ENCODE measurements around the gene MRPL40.

Gene MRPL40

DNA sequence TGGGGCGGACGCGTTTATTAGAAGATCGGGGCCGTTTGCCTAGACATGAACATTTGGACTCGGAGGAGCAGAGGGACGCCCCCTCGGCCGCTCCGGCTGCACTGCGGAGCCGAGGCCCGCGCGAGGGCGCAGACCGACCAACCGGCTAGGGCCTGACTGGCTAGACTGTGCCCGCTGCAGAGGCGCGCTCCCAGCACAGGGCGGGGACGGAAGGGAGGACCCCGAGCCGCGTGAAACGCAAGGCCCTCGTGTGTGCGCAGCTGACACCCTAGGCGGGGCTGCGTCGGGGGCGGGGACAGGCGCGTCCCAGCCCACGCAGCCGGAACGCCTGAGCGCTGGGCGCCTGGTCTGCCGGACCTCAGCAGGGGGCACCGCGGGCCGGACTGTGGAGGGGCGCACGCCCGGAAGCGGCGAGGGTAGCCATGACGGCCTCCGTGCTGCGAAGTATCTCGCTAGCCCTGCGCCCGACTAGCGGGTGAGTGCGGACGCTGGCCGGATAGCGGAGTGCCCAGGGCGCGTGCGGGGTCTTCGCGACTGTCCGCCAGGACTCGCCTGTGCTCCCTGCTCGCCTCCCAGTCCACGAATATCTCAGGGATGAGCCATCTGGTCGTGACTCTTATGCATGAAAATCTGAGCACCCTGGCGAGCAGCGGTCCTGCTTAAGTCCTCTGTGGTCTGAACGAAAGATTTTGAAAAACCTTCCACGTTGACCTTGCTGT lies at the start of gene MRPL40:
Gene MRPL40, plus strand, starts transcription at position 413 of the 719 bp plus-strand sequence. Its CDS starts 10 bp downstream, at position 423.
- Mint-ChIP-seq H3K27me3 (no peaks in the 10 kb centered on the region), H3K9me3 (ENCODE audit: low read depth) (no peaks in the 10 kb centered on the region), H3K4me3 (peak within 1 kb of the TSS; percentile 93), H3K4me1 (ENCODE audit: low read depth) (peaks cover 43% of the 10 kb centered on the region), H3K36me3 (no peaks in the 10 kb centered on the region), H3K27ac (peak within 1 kb of the TSS; percentile 94)

DNA sequence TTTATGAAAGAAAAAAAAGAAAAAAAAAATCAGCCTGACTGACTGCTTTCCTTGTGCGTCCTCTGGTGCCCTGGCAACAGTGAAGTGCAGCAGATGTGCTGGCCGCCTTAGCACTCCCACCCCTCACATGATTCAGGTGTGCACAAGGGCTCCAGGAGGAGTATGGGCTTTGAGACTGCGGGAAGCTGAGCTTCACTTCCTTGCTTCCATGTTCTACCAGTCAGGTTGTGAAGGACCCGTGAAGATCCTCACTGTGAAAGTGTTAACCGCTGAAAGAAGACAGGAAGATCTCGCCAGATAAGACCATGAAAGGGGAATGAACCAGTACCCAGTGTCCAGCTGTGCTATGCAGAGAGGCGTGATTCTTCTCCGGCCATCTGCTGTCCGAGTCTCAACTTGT lies 49.1 kb upstream of the MRPL40 start:
- H3K4me3 Mint-ChIP-seq = no peak overlapping the region
- H3K4me1 Mint-ChIP-seq (ENCODE audit: low read depth) = no peaks in the 10 kb centered on the region
- H3K9me3 Mint-ChIP-seq (ENCODE audit: low read depth) = no peaks in the 10 kb centered on the region
- peaks cover 6% of the 10 kb centered on the region for H3K36me3 Mint-ChIP-seq
- H3K27ac Mint-ChIP-seq = no peak overlapping the region
- H3K27me3 Mint-ChIP-seq = no peaks in the 10 kb centered on the region

DNA sequence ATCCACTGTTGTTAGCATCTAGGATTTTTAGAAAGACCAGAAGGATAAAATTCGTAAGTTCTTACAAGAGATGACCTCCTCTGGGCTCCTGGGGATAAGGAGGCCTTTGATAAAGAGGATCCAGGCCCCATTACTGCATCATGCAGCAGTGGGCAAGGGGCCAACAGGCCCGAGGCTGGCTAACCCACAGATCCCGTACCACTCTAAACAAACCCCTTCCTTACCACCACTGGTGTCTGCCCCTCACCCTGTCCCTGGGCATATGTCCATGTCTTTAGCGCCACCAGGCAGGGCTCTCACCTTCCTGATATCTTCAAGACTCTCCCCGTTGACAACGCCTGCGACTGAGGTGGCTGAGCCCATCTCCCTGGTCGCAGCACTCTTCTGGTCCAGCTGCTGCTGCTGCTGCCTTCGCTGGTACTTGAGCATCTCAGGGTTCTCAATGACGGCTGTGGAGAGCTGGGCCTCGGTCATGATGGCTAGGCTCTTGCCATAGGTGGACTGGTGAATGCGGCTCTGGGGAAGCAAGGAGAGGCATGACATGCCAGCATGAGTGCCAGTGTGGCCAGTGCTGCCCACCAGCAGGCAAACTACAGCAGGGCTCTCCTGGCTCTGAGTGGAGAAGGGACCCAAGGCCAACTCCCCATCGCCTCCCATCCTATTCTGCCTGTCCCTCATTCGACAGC lies 47.0 kb upstream of the MRPL40 start:
- peaks cover 6% of the 10 kb centered on the region for H3K36me3 Mint-ChIP-seq
- no peaks in the 10 kb centered on the region for H3K9me3 Mint-ChIP-seq (ENCODE audit: low read depth)
- no peaks in the 10 kb centered on the region for H3K27me3 Mint-ChIP-seq
- no peak overlapping the region for H3K4me3 Mint-ChIP-seq
- H3K4me1 Mint-ChIP-seq (ENCODE audit: low read depth) = no peaks in the 10 kb centered on the region
- no peak overlapping the region for H3K27ac Mint-ChIP-seq

DNA sequence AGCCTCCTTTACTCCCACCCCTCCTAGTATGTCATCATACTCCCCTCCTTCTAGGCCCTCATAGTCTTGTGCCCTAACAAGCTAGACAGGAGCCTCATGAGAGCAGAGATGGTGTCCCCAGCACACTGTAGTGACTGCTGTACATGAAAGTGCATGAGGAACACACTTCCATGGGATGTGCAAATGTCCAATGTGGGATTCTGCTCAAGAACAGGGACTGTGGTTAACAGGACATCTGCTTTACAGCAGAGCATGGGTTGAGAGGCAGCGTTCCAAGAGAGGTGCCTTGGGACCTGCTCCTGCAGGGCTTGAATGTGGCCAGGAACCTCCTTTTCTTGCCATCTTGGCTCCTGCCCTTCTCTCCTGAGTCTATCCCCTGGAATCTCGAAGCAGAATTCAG lies 46.1 kb upstream of the MRPL40 start:
- Mint-ChIP-seq H3K36me3 (peaks cover 9% of the 10 kb centered on the region), H3K27me3 (no peaks in the 10 kb centered on the region), H3K4me1 (ENCODE audit: low read depth) (no peaks in the 10 kb centered on the region), H3K9me3 (ENCODE audit: low read depth) (no peaks in the 10 kb centered on the region), H3K27ac (no peak overlapping the region), H3K4me3 (no peak overlapping the region)

DNA sequence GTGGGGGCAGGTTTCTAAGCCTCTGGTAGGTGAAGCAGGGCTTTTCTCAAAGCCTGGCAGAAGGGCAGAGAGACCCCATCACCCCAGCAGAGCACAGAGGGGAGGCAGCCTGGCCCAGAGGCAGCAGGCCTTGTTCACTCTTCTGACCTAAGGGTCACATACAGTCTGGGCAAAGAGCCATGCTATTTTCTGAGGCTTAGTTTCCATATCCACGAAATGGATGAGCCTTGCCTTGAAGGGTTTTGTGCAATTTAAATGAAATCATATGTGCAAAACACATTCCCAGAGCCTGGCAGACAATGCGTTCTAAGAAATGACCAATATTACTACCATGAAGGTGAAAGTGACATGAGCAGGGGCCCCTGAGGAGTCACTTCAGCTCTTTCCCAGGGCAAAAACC lies 45.3 kb upstream of the MRPL40 start:
- Mint-ChIP-seq H3K27ac (no peak overlapping the region), H3K4me3 (no peak overlapping the region), H3K36me3 (peaks cover 9% of the 10 kb centered on the region), H3K9me3 (ENCODE audit: low read depth) (no peaks in the 10 kb centered on the region), H3K27me3 (no peaks in the 10 kb centered on the region), H3K4me1 (ENCODE audit: low read depth) (no peaks in the 10 kb centered on the region)

DNA sequence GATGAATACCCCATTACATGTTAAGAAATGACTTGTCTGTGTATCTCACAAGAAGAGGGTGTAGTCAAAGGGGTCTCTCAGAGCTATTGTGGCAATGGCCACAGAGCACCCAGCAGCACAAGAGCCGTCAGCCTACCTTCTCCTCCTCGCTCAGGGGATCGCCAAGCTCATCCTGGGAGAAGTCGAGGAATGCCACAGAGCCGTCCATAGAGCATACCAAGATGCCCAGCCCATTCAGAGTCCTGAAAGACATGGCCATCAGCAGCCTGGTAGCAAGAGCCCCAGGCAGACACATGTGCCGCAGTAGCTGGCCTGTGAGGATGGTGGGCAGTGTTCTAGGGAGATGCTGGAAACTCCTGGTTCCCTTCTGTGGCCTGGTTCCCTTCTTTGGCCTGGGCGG lies 44.8 kb upstream of the MRPL40 start:
- Mint-ChIP-seq H3K9me3 (ENCODE audit: low read depth) (no peaks in the 10 kb centered on the region), H3K27ac (no peak overlapping the region), H3K36me3 (peaks cover 9% of the 10 kb centered on the region), H3K4me3 (no peak overlapping the region), H3K4me1 (ENCODE audit: low read depth) (no peaks in the 10 kb centered on the region), H3K27me3 (no peaks in the 10 kb centered on the region)

DNA sequence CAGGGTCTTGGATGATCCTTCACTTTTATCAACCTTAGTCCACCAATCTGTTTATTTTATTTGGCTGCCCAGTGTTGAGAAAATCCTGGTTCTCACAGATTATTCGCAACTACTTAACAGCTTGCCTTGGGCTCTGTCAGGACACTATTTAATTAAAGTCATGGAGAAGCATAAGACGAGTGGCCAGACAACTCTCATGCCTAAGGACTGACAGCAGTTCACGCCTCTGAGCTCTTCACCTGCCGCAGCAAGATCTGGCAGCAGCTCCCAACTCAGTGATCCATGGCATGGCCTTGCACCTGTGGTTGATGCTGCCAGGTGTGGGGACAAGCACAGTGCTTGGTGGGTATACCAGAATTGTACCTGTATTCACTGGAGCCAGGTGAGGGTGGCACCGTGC lies 38.6 kb upstream of the MRPL40 start:
- H3K4me1 Mint-ChIP-seq (ENCODE audit: low read depth) = no peaks in the 10 kb centered on the region
- no peak overlapping the region for H3K4me3 Mint-ChIP-seq
- H3K36me3 Mint-ChIP-seq = peaks cover 7% of the 10 kb centered on the region
- no peak overlapping the region for H3K27ac Mint-ChIP-seq
- H3K9me3 Mint-ChIP-seq (ENCODE audit: low read depth) = no peaks in the 10 kb centered on the region
- H3K27me3 Mint-ChIP-seq = no peaks in the 10 kb centered on the region

DNA sequence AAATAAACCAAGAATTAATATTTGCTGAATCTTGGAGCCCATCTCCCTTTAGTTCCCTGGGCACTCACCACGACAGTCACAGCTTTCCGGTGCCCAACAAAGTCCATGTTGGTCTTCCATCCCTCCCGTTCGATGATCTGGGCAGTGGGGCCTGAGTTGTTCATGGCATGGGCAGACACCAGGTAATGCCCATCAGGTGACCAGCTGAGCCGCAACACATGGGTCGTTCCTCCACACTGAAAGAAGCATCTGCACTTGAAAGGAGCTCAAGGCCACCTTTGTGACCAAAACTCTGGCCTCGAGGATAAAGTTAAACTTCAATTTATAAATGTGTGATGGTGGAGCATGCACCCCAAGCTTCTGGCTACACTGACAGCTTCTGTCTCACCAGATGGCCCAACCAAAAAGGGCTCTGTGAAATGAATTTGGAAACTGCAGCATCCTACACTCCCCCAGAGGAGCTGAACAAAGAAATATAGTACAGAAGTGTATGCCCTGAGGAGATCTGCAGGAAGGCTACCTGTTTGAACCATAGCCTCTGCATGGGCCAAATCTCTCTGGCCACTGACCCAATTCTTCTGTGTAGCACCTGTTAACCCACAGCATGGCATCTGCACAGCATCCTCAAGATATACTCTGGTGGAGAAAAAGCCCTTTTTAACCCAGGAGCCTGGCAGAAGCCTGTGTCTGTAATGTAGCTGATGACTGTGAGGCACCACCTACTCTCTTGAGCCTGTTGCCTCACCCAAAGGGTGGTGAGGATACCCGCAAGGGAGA lies 37.9 kb upstream of the MRPL40 start:
- Mint-ChIP-seq H3K36me3 (peaks cover 7% of the 10 kb centered on the region), H3K4me3 (no peak overlapping the region), H3K27ac (no peak overlapping the region), H3K4me1 (ENCODE audit: low read depth) (no peaks in the 10 kb centered on the region), H3K27me3 (no peaks in the 10 kb centered on the region), H3K9me3 (ENCODE audit: low read depth) (no peaks in the 10 kb centered on the region)

DNA sequence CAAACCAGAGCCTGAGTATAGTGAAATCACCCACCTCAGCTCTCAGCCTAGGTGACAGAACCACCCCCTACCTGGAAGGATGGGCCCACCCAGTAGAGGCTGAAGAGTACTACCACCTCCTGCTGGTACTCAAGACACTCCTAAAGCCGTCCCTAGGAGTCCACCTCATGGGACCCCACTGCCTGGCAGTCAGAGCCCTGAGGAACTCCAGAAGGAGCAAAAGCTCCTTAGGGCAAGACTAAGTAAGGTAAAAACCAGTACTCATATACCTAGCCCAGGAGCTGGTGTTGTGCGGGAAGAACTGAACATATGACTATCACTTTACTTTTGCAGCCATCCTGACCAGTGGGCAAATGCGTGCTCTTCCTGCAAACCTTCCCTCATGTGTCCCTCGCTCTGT lies 37.1 kb upstream of the MRPL40 start:
- H3K27ac Mint-ChIP-seq = no peak overlapping the region
- peaks cover 7% of the 10 kb centered on the region for H3K36me3 Mint-ChIP-seq
- H3K27me3 Mint-ChIP-seq = no peaks in the 10 kb centered on the region

DNA sequence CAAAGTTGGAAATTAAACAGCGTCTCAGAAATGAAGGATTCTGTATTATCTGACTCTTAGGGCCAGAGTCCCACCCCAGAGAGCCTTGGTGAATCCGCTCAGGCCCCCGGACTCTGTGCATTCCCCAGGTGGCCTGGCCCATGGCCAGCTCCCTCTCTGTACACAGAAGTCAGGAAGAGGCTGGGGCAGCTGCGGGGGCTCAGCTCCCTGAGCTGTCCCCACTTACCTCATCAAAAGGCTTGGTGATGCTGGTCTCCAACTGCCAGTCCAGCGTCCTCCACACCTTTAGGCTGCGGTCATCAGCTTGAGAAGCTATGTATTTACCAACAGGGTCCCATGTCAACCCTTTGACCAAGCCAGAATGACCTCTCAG lies 35.8 kb upstream of the MRPL40 start:
- Mint-ChIP-seq H3K4me3 (no peak overlapping the region), H3K27ac (no peak overlapping the region), H3K9me3 (ENCODE audit: low read depth) (no peaks in the 10 kb centered on the region), H3K27me3 (no peaks in the 10 kb centered on the region), H3K4me1 (ENCODE audit: low read depth) (no peaks in the 10 kb centered on the region), H3K36me3 (peaks cover 14% of the 10 kb centered on the region)

More for the DNA sequence above, 37.1 kb upstream of the MRPL40 start:
- Mint-ChIP-seq H3K4me3 (no peak overlapping the region), H3K4me1 (ENCODE audit: low read depth) (no peaks in the 10 kb centered on the region), H3K9me3 (ENCODE audit: low read depth) (no peaks in the 10 kb centered on the region)

DNA sequence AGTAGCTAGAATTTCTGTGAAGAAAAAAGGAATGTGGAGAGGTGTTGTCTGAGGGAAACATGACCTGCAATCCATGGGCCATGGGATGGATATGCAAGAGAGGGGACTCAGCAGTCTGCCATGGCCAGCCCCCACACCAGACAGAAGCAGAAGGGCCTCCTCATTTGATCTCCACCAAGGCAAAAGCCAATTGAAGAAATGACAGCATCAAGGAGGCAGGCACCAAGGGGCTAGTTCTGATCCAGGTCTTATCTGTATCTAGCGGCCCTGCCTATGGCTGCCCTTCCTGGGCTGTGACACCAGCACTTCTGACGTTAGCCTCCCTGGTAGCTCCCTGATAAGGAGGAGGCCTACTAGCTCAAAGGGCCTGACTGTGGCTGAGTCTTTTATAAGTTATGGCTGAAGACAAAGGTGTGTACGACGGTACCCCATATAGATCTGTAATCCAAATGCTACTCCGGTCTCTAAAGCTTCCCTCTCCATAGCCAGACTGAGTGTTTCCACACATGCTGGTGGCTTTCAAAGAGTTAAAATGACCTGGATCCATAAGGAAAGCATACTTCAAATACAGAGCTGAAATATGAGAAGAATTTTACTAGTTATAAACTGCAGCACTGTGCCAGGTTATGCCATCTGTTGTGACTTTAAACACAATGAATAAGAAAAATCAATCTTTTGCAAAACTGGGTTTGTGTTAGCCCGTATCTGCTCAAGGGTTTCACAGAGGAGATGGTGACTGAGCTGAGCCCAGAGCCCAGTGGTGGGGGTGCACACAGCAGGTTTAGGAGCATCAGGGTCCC lies 35.2 kb upstream of the MRPL40 start:
- no peaks in the 10 kb centered on the region for H3K4me1 Mint-ChIP-seq (ENCODE audit: low read depth)
- no peaks in the 10 kb centered on the region for H3K27me3 Mint-ChIP-seq
- no peak overlapping the region for H3K4me3 Mint-ChIP-seq
- H3K36me3 Mint-ChIP-seq = peaks cover 16% of the 10 kb centered on the region
- H3K9me3 Mint-ChIP-seq (ENCODE audit: low read depth) = no peaks in the 10 kb centered on the region
- no peak overlapping the region for H3K27ac Mint-ChIP-seq

DNA sequence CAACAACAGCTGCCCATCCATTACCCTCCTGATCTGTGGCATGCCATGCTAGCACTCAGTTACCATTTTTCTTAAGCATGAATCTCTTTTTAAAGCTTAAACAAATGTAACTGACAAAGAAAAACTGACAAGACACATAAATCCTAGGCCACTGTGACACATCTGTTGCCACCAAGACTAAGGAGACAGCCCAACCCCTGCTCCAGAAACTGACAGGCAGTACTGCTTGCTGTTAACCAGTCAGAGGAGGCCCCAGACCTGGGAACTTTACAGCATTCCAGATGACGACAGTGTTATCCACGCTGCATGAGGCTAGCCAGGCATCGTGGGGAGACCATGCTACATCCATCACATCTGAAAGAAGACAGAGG lies 34.6 kb upstream of the MRPL40 start:
- no peak overlapping the region for H3K4me3 Mint-ChIP-seq
- peaks cover 16% of the 10 kb centered on the region for H3K36me3 Mint-ChIP-seq
- no peaks in the 10 kb centered on the region for H3K9me3 Mint-ChIP-seq (ENCODE audit: low read depth)
- H3K4me1 Mint-ChIP-seq (ENCODE audit: low read depth) = no peaks in the 10 kb centered on the region
- H3K27ac Mint-ChIP-seq = no peak overlapping the region
- H3K27me3 Mint-ChIP-seq = no peaks in the 10 kb centered on the region

DNA sequence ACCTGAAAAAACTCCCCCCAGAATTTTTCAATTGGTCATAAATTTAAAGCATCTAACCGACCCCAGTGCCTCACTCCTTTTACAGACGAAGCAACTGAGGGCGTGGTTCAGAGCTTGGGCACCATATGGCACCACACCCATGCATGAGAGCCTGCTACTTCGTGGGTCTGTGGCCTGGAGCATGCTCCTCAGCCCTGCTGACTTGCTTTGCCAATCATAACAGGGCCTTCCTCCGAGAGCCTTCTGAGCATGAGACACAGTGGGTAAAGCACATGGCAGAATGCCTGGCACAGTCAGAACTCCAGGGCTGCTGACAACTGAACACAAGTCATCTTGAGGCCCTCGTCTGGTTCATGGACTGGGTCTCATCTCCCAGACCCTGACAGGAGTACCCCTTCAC lies 34.1 kb upstream of the MRPL40 start:
- H3K4me3 Mint-ChIP-seq = no peak overlapping the region
- no peaks in the 10 kb centered on the region for H3K4me1 Mint-ChIP-seq (ENCODE audit: low read depth)
- H3K36me3 Mint-ChIP-seq = peaks cover 16% of the 10 kb centered on the region
- H3K27me3 Mint-ChIP-seq = no peaks in the 10 kb centered on the region
- no peaks in the 10 kb centered on the region for H3K9me3 Mint-ChIP-seq (ENCODE audit: low read depth)
- H3K27ac Mint-ChIP-seq = no peak overlapping the region

DNA sequence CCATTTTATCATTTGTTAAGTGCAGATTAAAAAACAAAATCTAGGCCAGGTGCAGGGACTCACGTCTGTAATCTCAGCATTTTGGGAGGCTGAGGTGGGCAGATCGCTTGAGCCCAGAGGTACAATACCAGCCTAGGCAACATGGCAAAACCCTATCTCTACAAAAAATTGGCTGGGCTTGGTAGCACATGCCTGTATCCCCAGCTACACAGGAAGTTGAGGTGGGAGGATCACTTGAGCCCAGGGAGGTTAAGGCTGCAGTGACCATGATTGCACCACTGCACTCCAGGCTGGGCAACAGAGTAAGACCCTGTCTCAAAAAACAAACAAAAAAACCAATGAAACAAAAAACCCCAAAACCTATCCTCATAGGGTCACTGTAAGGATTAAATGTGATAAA lies 33.7 kb upstream of the MRPL40 start:
- H3K27me3 Mint-ChIP-seq = no peaks in the 10 kb centered on the region
- H3K9me3 Mint-ChIP-seq (ENCODE audit: low read depth) = no peaks in the 10 kb centered on the region
- no peaks in the 10 kb centered on the region for H3K4me1 Mint-ChIP-seq (ENCODE audit: low read depth)
- H3K4me3 Mint-ChIP-seq = no peak overlapping the region
- peaks cover 16% of the 10 kb centered on the region for H3K36me3 Mint-ChIP-seq
- no peak overlapping the region for H3K27ac Mint-ChIP-seq

DNA sequence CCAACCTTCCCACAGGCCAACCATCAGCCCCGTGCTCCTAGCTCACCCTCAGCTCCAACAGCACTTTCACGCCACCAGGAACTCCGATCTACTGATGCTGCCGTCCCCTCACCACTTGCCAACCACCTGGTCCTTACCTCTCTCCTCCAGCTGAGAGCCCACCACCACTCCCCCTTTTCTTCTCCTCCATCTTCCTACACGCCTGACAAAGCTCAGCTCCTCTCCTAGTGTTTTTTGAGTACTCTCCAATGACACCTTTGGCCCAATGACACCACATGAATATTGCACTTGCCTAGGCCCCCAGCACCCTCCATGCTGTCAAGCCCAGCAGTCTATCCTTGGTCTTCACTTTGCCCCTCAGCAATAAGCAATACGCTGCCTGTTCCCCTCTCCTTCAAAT lies 31.5 kb upstream of the MRPL40 start:
- Mint-ChIP-seq H3K27me3 (no peaks in the 10 kb centered on the region), H3K36me3 (peaks cover 21% of the 10 kb centered on the region), H3K9me3 (ENCODE audit: low read depth) (no peaks in the 10 kb centered on the region), H3K27ac (no peak overlapping the region), H3K4me3 (no peak overlapping the region), H3K4me1 (ENCODE audit: low read depth) (no peaks in the 10 kb centered on the region)

Data from activated naive CD8-positive, alpha-beta T cell (primary cell).